MV-4-11 (cell line): ENCODE results near the gene OTOP1.
"Not testable (repeated sequence)": the region's sequence is repeated elsewhere in the genome, so short reads cannot be mapped to it uniquely, and the experiment has no call there.

Source experiments
- DNase-seq: peaks from one replicate; lab custom pipeline; 2025; lab: John Stamatoyannopoulos, UW

Gene OTOP1, protein sequence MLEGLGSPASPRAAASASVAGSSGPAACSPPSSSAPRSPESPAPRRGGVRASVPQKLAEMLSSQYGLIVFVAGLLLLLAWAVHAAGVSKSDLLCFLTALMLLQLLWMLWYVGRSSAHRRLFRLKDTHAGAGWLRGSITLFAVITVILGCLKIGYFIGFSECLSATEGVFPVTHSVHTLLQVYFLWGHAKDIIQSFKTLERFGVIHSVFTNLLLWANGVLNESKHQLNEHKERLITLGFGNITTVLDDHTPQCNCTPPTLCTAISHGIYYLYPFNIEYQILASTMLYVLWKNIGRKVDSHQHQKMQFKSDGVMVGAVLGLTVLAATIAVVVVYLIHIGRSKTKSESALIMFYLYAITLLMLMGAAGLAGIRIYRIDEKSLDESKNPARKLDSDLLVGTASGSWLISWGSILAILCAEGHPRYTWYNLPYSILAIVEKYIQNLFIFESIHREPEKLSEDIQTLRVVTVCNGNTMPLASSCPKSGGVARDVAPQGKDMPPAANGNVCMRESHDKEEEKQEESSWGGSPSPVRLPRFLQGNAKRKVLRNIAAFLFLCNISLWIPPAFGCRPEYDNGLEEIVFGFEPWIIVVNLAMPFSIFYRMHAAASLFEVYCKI

DNA sequence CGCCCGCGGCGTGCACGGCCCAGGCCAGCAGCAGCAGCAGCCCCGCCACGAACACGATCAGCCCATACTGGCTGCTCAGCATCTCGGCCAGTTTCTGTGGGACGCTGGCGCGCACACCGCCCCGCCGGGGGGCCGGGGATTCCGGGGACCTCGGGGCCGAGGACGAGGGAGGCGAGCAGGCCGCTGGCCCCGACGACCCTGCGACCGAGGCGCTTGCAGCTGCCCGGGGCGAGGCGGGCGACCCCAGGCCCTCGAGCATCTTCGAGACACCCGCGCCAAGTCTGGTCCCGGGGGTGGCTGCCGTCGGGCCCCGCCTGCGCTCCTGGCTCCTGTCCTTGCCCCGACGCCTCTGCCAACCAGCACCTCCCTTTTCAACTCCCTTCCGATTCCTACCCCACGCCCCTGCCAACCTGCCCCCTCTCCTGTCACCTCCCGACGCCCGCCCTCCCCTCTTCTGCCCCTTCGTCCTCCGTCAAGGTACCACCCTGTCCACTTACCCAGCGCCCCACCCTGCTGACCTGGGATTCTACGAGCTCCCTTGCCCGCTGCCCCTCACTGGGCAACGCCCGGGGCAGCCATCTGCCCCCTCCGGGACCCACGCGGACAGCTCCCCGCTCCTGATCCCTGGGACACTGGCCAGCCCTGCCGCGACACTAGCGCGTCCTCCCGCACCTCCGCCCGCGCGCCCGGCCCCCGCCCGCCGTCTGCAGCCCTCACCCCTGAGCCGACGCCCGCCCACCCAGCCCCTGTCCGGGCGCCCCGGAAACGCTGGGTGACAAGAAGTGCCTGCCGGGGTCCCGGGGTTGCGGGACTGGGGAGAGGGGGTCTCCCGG, at the start of gene OTOP1:
Gene OTOP1, minus strand, starts transcription at position 324 of the 833 bp plus-strand sequence. Its CDS starts 65 bp downstream, at position 259.
- DNase-seq = no peak

DNA sequence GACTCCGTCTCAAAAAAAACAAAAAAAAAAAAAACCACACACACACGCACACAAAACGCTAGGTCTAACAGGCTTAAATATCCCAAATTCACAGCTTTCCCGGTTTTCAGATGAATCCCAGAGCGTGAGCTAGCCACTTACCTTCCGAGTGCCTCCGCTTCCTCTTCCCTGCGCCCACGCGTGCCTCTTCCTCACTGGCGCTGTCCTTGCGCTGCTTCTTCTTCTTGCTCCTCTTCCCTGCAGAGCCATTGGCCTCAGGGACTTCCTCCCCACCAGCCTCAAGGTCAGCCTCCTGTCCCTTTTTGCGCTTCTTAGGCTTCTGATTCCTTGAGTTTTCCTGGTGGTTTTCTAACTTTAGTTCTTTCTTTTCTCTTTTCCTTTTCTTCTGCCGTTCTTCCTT, 47.5 kb upstream of the OTOP1 start:
- no peak for DNase-seq

DNA sequence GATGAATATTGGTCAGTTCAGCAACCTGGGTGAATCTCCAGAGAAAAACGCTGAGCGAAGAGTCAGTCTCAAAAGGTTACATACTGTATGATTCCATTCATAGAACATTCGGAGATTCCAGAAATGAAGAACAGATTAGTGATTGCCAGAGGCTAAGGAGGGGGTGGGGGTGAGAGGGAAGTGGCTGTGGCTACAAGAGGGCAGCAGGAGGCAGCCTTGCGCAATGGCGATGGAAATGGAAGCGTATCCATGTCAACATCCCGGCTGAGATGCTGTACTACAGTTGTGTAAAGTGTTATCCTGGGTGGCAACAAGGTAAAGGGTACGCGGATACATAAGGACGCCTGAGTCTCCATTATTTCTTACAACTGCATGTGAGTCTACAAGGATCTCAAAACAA, 45.2 kb upstream of the OTOP1 start:
- DNase-seq = peak; percentile 44

DNA sequence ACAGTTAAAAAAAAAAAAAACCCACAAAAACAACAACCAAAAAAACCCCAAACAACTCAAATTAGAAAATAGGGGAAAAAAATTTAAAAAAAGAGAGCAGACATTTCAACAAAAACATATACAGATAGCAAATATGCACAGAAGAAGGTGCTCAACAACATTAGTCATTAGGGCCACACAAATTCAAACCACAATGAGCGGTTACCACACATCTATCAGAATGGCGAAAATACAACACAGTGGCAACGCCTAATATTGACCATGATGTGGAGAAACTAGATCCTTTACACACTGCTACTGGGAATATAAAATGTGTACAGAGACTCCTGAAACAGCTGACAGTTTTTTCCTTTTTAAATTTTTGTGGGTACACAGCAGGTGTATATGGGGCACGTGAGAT, 43.8 kb upstream of the OTOP1 start:
- DNase-seq = peak; percentile 8

DNA sequence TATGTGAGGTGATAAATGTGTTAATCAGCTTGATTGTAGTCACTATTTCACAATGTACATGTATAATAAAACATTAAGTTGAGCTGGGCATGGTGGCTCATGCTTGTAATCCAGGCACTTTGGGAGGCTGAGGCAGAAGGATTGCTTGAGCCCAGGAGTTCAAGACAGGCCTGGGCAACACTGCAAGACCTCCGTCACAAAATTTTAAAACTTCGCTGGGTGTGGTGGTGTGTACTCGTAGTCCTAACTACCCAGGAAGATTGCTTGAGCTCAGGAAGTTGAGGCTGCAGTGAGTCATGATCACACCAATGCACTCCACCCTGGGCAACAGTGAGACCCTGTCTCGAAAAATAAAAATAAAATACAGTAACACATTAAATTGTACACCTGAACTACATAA, 43.1 kb upstream of the OTOP1 start:
- peak; percentile 17 for DNase-seq

DNA sequence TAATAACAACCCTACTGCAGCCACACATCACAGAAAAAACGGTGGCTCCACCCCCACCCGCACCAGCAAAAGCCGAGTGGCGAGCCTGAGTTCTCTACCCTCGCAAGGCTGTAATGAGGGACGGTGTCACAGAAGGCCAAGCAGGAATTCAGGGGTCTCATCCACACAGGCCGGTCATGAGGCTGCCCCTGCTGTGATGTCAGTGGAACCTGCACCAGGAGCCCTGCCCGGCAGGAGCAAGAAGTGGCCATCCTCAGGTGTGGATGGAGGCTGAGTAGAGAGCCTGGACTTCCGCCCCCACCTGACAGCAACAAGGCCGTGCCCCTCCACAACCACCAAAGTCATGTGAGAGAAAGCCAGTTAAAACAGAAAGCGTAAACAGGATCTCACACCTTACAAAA, 42.6 kb upstream of the OTOP1 start:
- no peak for DNase-seq

DNA sequence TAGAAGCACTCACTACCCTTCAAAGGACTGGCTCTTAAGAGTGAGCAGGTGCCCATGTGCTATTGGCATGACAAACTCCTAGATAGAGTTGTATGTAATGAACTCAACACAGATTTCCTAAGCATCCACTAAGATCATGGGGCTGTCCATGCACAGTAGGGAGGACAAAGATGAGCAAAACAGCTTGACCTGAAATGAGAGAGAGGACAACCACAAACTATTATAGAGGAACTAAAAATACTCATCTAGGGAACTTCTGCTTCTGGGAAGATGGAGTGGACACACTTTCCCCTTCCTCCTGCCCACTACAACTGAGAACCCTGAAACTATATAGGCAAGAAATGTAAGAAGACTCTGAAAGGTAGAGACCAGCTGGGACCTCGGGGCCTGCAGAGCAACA, 42.0 kb upstream of the OTOP1 start:
- DNase-seq = peak; percentile 58

DNA sequence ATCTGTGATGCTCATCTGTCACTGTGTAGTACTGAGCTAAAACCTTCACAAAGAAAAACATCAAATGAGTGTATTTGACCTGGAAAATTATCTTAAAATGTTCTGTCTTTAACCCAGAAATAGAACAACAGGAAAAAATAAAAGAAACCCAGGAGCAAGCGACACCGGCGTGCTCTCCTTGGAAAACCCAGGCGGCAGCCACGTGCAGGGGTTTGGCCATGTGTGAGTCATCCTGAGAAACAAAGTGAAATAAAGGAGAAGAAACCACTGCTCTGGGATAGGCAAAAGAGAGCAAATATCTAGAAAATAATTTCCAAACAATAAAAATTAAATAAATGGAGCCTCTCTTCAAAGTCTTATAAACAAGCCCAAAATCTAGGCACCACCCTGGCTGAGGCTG, 41.3 kb upstream of the OTOP1 start:
- no peak for DNase-seq

DNA sequence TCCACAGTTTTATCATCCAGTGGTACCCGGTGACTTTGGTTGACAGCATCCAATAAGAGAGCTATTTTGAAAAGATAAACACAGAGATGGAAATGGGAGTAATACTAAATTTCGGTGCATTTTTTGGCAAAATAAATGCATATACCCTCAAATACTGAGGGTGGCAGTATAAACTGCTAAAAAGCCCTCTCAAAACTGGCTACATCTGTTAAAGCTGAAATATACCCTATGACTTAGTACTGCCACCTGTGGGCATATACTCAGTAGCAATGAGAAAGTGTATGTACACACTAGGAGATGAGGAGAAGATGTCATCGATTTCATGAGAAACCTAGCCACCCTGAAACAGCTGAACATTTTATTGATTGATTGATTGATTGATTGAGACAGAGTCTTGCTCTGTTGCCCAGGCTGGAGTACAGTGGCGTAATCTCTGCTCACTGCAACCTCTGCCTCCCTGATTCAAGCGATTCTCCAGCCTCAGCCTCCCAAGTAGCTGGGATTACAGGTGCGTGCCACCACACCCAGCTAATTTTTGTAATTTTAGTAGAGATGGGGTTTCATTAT, 33.5 kb upstream of the OTOP1 start:
- peak; percentile 78 for DNase-seq

DNA sequence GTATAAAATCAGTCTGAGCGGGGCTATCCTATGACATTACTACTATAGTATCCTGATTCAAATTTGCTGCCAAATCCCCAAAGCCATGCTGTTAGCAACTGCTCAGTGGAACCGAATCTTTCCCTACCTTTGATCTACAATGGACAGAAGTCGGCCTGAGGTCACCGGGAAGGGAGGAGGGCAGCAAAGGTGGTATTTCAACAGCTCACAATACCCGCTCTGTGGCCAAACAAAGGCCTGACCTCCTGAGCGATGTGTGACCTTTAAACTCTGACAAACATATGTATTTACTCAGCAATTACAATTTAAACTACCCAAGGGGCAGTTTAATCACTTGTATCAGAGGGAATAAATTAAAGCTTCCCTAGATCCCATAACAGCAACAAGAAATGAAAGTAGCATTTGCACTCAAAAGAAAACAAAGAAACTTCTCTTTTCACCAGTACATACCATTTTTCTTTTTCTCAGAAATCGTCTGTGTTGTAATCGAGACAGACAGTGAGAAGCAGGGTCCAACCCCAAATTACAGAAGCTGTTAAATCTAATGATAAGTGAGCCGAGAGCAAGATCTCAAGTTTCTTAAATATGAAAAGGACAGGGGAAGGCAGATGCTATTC, 32.9 kb upstream of the OTOP1 start:
- DNase-seq = peak; percentile 83

DNA sequence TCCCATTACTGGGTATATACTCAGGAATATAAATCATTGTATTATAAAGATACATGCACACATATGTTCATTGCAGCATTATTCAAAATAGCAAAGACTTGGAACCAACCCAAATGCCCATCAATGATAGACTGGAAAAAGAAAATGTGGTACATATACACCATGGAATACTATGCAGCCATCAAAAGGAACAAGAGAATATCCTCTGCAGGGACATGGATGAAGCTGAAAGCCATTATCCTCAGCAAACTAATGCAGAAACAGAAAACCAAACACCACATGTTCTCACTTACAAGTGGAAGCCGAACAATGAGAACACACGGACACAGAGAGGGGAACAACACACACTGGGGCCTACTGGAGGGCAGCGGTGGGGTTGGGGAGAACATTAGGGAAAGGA, 31.0 kb upstream of the OTOP1 start:
- DNase-seq = not testable (repeated sequence)

DNA sequence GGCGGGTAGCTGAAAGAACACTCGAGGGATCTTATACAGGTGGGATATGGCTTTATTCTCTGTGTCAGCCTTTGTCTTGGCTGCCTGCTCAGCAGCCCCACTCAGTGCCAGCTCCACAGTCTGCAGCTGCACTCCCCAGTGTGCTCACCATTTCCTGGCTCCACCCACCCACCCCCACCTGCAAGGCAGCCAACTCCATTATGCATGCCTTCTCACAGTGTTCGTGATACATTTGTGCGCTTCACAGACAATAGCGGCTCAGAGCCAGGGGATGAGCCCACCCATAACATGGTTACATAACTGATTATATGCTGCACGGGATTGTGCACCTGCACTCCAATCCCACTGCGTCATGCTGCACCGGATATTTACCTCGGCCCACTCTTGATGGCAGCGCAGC, 30.1 kb upstream of the OTOP1 start:
- no peak for DNase-seq

DNA sequence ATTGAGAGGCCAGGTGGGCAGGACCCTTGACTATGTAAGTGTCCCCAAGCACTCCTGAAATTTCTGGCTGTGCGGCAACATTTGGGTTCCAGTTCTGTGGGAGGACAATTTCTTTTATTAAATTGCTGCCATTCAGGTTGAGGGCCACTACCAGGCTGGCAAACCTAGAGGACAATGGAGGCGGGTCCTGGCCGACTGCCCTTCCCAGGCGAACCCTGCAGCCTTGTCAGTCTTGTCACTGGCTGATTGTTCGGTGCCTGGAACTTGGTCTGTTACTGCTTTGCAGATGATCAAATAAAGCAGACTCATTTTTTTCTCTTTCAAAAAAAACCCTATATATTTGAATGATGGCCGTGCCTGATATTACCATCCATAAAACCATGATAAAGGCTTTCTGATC, 27.9 kb upstream of the OTOP1 start:
- no peak for DNase-seq

DNA sequence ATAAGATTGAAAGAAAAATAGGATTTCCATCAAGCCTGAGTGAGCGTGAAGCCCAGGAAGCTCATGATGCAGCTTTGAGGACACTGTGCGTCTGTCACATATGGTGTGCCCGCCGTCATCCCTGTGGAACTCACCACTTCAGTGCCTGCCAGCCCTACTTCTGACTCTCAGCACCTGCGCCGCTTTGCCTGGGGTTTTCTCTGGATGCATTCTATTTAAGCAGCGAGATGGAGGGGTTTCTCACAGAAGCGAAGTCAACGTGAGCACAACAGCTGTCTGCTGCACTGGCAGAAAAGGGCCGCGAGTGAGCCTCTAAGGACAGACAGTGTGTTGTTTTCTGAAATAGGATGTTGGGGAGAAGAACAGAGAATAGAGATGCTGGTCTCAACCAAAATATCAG, 27.5 kb upstream of the OTOP1 start:
- DNase-seq = no peak

DNA sequence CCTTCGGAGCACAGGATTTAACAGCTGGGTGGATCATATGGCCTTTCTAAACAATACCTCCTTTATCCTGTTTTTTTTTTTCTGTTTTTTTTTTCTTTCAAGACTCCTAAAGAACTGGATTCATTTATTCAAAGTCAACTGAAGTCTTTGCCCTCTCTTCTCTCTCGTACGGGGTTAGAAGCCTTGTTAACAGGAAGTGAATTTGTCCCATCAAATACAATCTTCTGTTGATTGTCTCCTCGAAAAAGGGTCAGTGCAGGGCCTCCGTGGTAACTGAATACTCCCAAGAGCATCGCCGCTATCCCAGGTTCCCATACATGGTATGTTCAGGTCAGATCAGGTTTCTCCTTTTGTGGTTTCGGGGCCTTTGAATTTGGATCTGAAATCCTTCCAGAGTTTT, 23.1 kb upstream of the OTOP1 start:
- DNase-seq = no peak

DNA sequence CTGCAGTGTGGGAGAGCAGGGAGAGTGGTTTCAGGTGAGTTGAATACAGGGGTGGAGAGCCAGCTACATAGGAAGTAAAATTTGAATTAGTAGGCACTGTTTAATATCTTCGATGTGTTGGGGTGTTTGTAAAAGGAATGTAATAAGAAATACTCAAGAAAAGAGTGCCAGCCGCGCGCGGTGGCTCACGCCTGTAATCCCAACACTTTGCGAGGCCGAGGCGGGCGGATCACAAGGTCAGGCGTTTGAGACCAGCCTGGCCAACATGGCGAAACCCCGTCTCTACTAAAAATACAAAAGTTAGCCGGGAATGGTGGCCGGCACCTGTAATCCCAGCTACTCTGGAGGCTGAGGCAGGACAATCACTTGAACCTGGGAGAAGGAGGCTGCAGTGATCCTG, 22.6 kb upstream of the OTOP1 start:
- not testable (repeated sequence) for DNase-seq

DNA sequence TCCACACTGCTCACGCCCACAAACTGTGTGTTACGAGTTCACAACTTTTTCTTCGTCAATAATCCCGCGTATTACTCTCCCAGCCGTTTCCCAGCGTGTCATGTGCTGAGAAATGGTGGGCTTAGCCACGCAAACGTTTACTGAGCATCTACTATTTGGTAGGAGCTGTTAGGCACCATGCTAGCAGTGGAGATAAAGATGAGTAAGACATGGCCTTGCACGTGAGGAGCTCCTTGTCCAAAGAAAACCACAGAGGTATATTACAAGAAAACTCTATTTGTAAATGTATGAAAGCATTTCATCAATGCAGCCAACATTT, 22.1 kb upstream of the OTOP1 start:
- no peak for DNase-seq

DNA sequence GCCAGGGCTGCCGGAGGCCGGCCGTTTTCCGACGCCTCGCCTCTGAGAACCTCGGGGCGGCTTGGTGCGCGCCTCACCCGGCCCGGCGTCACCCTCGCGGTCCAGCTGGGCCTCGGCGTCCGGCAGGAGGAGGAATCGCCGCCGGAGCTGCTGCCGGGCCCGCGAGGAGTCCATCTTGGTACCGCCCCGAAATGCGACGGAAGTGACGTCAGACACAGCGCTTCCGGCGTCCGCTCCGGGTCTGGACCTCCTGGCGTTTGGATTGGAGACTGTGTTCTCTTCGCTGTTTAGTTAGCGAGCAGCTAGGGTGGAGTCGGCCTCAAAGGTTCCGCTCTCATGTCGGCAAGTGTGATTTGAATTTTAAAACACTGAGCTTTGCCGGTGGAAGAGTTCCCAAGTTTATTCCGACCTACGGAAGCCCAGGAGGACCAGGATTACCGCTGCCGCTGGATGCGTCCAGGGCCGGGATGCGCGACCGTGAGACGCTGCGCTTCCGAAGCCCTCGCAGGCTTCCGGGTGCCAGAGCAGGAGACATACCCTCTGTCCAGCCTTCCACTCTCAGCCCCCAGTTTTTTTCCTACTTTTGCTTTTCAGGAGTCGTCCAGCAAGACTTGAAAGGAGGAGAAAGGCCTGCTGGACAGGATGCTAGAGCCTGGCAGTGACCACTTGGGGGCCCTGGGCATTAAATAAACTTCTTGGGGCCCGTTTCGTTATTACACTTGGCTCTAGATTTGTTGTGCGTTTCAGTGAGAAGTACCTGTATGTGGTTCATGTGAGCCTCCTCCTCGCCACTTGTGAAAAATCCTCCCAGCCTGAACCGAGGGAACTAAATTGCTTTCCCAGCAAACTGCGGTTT, 21.5 kb upstream of the OTOP1 start, which contains the start of gene TMEM128:
Gene TMEM128, minus strand, starts transcription at position 195 of the 856 bp plus-strand sequence. Its CDS starts 21 bp downstream, at position 174.
- peak; percentile 88 for DNase-seq

DNA sequence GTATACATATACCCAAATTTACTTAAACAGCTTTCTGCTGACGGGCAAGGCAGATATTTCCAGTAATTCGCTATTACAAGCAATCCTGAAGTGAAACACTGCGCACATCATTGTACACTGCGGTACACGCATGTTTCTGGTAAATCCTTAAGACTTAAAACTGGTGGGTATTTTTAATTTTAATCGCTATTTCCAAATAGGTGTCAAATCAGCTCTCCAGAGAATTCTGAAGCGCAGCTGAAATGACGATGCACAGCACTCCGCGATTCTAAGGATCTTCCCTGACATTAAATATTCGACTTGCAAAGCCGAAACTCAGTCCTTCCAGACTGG, 20.9 kb upstream of the OTOP1 start:
- peak; percentile 43 for DNase-seq

DNA sequence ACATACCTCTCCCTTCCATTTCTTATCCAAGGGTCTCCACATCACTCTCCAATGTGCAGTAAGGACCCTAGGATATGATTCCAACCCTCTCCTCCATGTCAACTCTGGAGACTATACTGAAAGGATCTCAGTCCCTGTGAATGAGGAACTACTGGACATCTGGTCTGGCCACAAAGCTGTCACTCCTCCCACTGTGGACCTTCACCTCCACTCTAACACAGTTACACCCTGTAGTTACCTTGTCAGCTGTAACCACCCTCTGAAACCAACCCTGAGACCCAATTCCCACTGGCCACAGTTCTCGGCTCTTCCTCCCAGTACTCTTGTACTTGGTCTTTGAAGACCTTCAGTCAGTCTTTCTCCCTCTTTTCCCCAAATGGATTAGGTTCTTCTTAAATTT, 18.4 kb upstream of the OTOP1 start:
- DNase-seq = no peak

DNA sequence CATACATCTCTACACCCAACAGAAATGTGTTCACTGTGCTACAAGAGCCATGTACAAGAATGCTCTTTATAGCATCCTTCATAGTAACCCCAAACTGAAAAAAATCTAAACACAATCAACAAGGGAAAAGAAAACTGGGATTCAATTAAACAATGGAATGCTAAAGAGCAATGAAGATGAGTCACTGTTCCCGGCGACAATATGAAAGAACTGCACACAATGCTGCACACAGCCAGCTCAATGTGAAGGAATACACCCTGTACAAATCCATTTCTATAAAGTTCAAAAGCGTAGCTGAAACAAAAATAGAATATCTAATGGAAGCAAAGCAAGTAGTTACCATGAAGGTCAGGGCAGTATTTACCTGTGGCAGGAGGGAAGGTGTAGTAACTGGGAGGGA, 12.8 kb upstream of the OTOP1 start:
- DNase-seq = not testable (repeated sequence)
